ENCODE data around the gene LGALS12. TPM values are rescaled to one million over a fixed set of nuclear protein-coding genes. Genes with fewer than 3 reads are reported as not detected.

The LGALS12 gene
- total and polyA plus RNA-seq, 10 of the 15 experiments (the other 5 are each of a cell fraction or from before 2014, with no cell fraction given) = not detected

- TF ChIP-seq SRF (IDR thresholded peaks at IDR 0.05; ENCODE audit: low read depth in 2 of 2, low read length in 2 of 2) (no peak), EED (IDR thresholded peaks at IDR 0.05; ENCODE audit: low read depth) (no peak), SIX5 (IDR thresholded peaks at IDR 0.05; ENCODE audit: low read depth, low read length, severe bottlenecking) (no peak), TARDBP (IDR thresholded peaks at IDR 0.05; ENCODE audit: borderline replicate concordance) (no peak)
- Histone ChIP-seq H2AFZ (ENCODE audit: control insufficient read depth, low read depth, low read length) (no peak overlapping the region), H4K20me1 (ENCODE audit: control insufficient read depth, insufficient read depth) (no peaks in the 10 kb centered on the region), H3K9ac (ENCODE audit: control insufficient read depth, insufficient read depth, low read length) (no peak overlapping the region), H3K9me3 (replicated peaks; ENCODE audit: control insufficient read depth, insufficient read depth, low read length) (no peaks in the 10 kb centered on the region; the same call in 2 of the 3 replicates), H3K4me3 (no peak overlapping the region), H3K36me3 (ENCODE audit: control insufficient read depth in 2 of 2, insufficient read depth in 2 of 2, low read length in 1 of 2) (no peaks in the 10 kb centered on the region), H3K27ac (ENCODE audit: control insufficient read depth, insufficient read depth) (no peak overlapping the region), H3K4me2 (ENCODE audit: control insufficient read depth, insufficient read depth) (no peak overlapping the region), H3K4me1 (ENCODE audit: control insufficient read depth, insufficient read depth, low read length) (no peaks in the 10 kb centered on the region), H3K79me2 (ENCODE audit: control insufficient read depth, insufficient read depth, low read length) (no peaks in the 10 kb centered on the region), H3K27me3 (replicated peaks in 1 of 2; ENCODE audit: control insufficient read depth in 2 of 2, insufficient read depth in 2 of 2, low read length in 1 of 2) (no peaks in the 10 kb centered on the region)
- ATAC-seq = no peak
- ChIA-PET SMC1A (ENCODE audit: uncharacterized antibody, unreplicated experiment) (no interaction called here), POLR2A (no interaction called here), RAD21 (ENCODE audit: unreplicated experiment) (no interaction called here), CTCF (interaction anchor here (1.7 kb wide), 1 partner anchor 38 kb away, joined by 3 read pairs; no protein-coding TSS in a partner anchor)
- BruUV-seq (replicated peaks) = no TSS peak
- no peak for DNase-seq (ENCODE audit: low read depth, low spot score)
- intact Hi-C loops (cut with micrococcal nuclease; ENCODE audit: unreplicated experiment) = no loop called here
- in situ Hi-C loops (cut with MboI) = no loop called here
- WGBS (ENCODE audit: insufficient coverage, insufficient replicate concordance, low lambda C conversion rate, missing lambda C conversion rate) = 60% methylated on average over 5 of the region's 5 CpGs
- FAIRE-seq = no peak
Observed at GRCh38 chr11:63517156-63517555, 11.3 kb downstream of the LGALS12 start.

GRCh38 chr11:63518548-63518947, 12.7 kb downstream of the LGALS12 start:
- no peaks in the 10 kb centered on the region for H3K4me1 ChIP-seq (ENCODE audit: control insufficient read depth, insufficient read depth, low read length)
- no peaks in the 10 kb centered on the region; the same call in 2 of the 3 replicates for H3K9me3 ChIP-seq (replicated peaks; ENCODE audit: control insufficient read depth, insufficient read depth, low read length)
- ATAC-seq = no peak
- WGBS (ENCODE audit: insufficient coverage, insufficient replicate concordance, low lambda C conversion rate, missing lambda C conversion rate) = 40% methylated on average over 1 of the region's 1 CpG
- no peak overlapping the region for H2AFZ ChIP-seq (ENCODE audit: control insufficient read depth, low read depth, low read length)
- no peak for FAIRE-seq
- H3K27me3 ChIP-seq (replicated peaks in 1 of 2; ENCODE audit: control insufficient read depth in 2 of 2, insufficient read depth in 2 of 2, low read length in 1 of 2) = no peaks in the 10 kb centered on the region
- no TSS peak for BruUV-seq (replicated peaks)
- intact Hi-C loops (cut with micrococcal nuclease; ENCODE audit: unreplicated experiment) = no loop called here
- no peaks in the 10 kb centered on the region for H3K36me3 ChIP-seq (ENCODE audit: control insufficient read depth in 2 of 2, insufficient read depth in 2 of 2, low read length in 1 of 2)
- ChIA-PET RAD21 (ENCODE audit: unreplicated experiment) (no interaction called here), CTCF (interaction anchor here (1.7 kb wide), 1 partner anchor 39 kb away, joined by 3 read pairs; no protein-coding TSS in a partner anchor), SMC1A (ENCODE audit: uncharacterized antibody, unreplicated experiment) (no interaction called here), POLR2A (interaction anchor here (0.7 kb wide), 2 partner anchors 10 to 111 kb away, joined by 3 read pairs; no protein-coding TSS in a partner anchor)
- no peaks in the 10 kb centered on the region for H4K20me1 ChIP-seq (ENCODE audit: control insufficient read depth, insufficient read depth)
- no peak overlapping the region for H3K27ac ChIP-seq (ENCODE audit: control insufficient read depth, insufficient read depth)
- no peak overlapping the region for H3K4me2 ChIP-seq (ENCODE audit: control insufficient read depth, insufficient read depth)
- H3K79me2 ChIP-seq (ENCODE audit: control insufficient read depth, insufficient read depth, low read length) = no peaks in the 10 kb centered on the region
- DNase-seq (ENCODE audit: low read depth, low spot score) = no peak
- in situ Hi-C loops (cut with MboI) = no loop called here
- TF ChIP-seq POLR2AphosphoS5 (IDR thresholded peaks at IDR 0.05; ENCODE audit: low read length) (no peak), FOXM1 (IDR thresholded peaks at IDR 0.05; ENCODE audit: low read depth, low read length) (no peak), PML (IDR thresholded peaks at IDR 0.05; ENCODE audit: low read length) (no peak), PKNOX1 (IDR thresholded peaks at IDR 0.05) (peak; percentile 33; the same call in 1 of the 2 replicates)
- H3K4me3 ChIP-seq = no peak overlapping the region
- H3K9ac ChIP-seq (ENCODE audit: control insufficient read depth, insufficient read depth, low read length) = no peak overlapping the region

All from GM12878 (cell line).